A673 (cell line): ENCODE results near the gene HMGB3. TPM values are rescaled to one million over a fixed set of nuclear protein-coding genes. Genes with fewer than 3 reads are reported as not detected.

Experiments
- BruUV-seq: library from RNA; stranded (reverse); fragments of 400-500 nt; replicated peaks from 2 replicates; lab custom pipeline; 2021; lab: Mats Ljungman, UMichigan
- CTCF ChIA-PET: fragments of 300-600 bp; sonication (Branson Sonifier 250); formaldehyde crosslinking; loops from one replicate; lab custom pipeline; 2022; ENCODE audit warnings: antibody characterized with exemption; lab: Charles Lee
- POLR2A ChIA-PET: fragments of 300-600 bp; sonication (Branson Sonifier 250); formaldehyde crosslinking; loops from one replicate; lab custom pipeline; 2022; ENCODE audit warnings: antibody characterized with exemption; ENCODE audit not compliant: low non-redundant PET; lab: Charles Lee
- DNase-seq: peaks from one replicate; pipeline ENCODE4 v3.0.0-alpha.2; 2015; ENCODE audit warnings: low spot score
- H3K27ac ChIP-seq: fragments of 200-600 bp; sonication (generic); 2 replicates; pipeline ENCODE4 v1.5.1; 2016; ENCODE audit warnings: mixed run types, low read depth, mild to moderate bottlenecking, mixed read lengths, antibody characterized with exemption, low read length; ENCODE audit not compliant: poor library complexity, severe bottlenecking
- H3K27me3 ChIP-seq: fragments of 200-600 bp; sonication (generic); replicated peaks from 2 replicates; pipeline ENCODE4 v1.6.1; 2017; ENCODE audit warnings: mixed run types, low read depth, mild to moderate bottlenecking, mixed read lengths, antibody characterized with exemption, low read length; ENCODE audit not compliant: insufficient read depth, poor library complexity
- H3K36me3 ChIP-seq: fragments of 200-600 bp; sonication (generic); 2 replicates; pipeline ENCODE4 v1.6.1; 2016; ENCODE audit warnings: mixed run types, mild to moderate bottlenecking, mixed read lengths, antibody characterized with exemption, low read length; ENCODE audit not compliant: insufficient read depth, poor library complexity, severe bottlenecking
- H3K4me1 ChIP-seq: fragments of 200-600 bp; sonication (generic); 2 replicates; pipeline ENCODE4 v1.6.1; 2017; ENCODE audit warnings: mixed run types, mild to moderate bottlenecking, mixed read lengths, antibody characterized with exemption, low read length; ENCODE audit not compliant: insufficient read depth, poor library complexity, severe bottlenecking
- H3K4me3 ChIP-seq: fragments of 200-600 bp; sonication (generic); 2 replicates; pipeline ENCODE4 v1.5.1; 2016; ENCODE audit warnings: low read depth, mixed run types, mild to moderate bottlenecking, mixed read lengths, low read length; ENCODE audit not compliant: poor library complexity, severe bottlenecking
- H3K9me3 ChIP-seq: fragments of 200-600 bp; sonication (generic); 2 replicates; pipeline ENCODE4 v1.6.1; 2016; ENCODE audit warnings: mixed run types, low read depth, mild to moderate bottlenecking, mixed read lengths, antibody characterized with exemption, low read length; ENCODE audit not compliant: poor library complexity, severe bottlenecking
- EZH2 ChIP-seq: fragments of 200-600 bp; sonication (generic); IDR thresholded peaks from 2 replicates; pipeline ENCODE4 v1.6.1; 2017; ENCODE audit warnings: borderline replicate concordance, low read depth, mild to moderate bottlenecking, mixed read lengths, antibody characterized with exemption, low read length; ENCODE audit not compliant: poor library complexity, severe bottlenecking
- intact Hi-C: fragments of 100-400 bp; cut with micrococcal nuclease; formaldehyde crosslinking; loops from one replicate; pipeline ENCODE4 v1.10.0; 2022; ENCODE audit not compliant: unreplicated experiment
- total RNA-seq: library from RNA; stranded (reverse); gene quantifications from 2 replicates; pipeline ENCODE4 v1.2.3, GENCODE V29; 2021
- TF ChIP-seq, protein P1 (sequence below): fragments of 300-800, 200-600 bp; sonication (generic); conservative IDR thresholded peaks from 2 replicates; pipeline ENCODE4 v1.5.1; 2017; ENCODE audit warnings: low read depth, mild to moderate bottlenecking, antibody characterized with exemption, low read length, moderate library complexity, mixed read lengths

HMGB3 gene
- total RNA-seq, 1 experiment from 2014 or later, result 173 TPM

DNA sequence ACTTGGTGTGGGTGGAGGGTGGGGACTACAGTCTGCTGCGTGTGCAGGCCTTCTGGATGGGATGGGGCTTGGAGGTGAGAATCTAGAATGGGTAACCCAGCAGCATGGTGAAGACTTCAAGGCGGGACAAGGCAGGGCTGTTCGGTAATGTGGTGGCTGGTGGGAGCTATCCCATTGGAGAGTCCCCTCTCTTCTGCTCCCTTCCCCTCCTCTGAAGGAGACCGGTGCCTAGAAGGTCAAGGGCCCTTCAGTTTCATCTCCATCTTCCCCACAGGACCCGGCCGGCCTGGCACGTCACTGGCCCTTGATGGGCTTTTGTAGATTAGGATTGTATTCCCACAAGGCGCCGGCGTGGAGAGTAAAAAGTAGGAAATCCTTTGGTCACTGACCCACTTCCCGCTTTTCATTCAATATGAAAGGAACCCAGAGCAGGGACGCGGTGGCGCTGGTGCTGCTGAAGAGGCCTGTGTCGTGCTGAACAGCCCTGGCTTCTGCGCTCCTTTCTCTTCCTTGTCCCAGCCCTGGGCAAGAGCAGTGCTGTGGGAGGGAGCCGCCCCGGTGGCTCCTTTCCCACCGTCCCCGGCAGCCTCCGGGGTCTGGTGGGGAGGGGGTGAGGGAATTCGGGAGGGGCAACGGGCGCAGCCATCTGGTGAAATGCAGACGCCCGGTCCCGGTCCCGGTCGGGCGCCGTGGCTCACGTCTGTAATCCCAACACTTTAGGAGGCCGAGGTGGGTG, 7.3 kb upstream of the HMGB3 start:
- TF ChIP-seq, protein P1, sequence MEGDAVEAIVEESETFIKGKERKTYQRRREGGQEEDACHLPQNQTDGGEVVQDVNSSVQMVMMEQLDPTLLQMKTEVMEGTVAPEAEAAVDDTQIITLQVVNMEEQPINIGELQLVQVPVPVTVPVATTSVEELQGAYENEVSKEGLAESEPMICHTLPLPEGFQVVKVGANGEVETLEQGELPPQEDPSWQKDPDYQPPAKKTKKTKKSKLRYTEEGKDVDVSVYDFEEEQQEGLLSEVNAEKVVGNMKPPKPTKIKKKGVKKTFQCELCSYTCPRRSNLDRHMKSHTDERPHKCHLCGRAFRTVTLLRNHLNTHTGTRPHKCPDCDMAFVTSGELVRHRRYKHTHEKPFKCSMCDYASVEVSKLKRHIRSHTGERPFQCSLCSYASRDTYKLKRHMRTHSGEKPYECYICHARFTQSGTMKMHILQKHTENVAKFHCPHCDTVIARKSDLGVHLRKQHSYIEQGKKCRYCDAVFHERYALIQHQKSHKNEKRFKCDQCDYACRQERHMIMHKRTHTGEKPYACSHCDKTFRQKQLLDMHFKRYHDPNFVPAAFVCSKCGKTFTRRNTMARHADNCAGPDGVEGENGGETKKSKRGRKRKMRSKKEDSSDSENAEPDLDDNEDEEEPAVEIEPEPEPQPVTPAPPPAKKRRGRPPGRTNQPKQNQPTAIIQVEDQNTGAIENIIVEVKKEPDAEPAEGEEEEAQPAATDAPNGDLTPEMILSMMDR, result no peak
- no peak for TF ChIP-seq EZH2
- no TSS peak for BruUV-seq
- Histone ChIP-seq H3K27me3 (no peaks in the 10 kb centered on the region), H3K9me3 (no peaks in the 10 kb centered on the region), H3K36me3 (no peaks in the 10 kb centered on the region), H3K27ac (no peak overlapping the region), H3K4me3 (no peak overlapping the region), H3K4me1 (no peaks in the 10 kb centered on the region)
- POLR2A ChIA-PET, result no interaction called here
- CTCF ChIA-PET, result no interaction called here
- intact Hi-C loops, result no loop called here
- DNase-seq, result no peak

DNA sequence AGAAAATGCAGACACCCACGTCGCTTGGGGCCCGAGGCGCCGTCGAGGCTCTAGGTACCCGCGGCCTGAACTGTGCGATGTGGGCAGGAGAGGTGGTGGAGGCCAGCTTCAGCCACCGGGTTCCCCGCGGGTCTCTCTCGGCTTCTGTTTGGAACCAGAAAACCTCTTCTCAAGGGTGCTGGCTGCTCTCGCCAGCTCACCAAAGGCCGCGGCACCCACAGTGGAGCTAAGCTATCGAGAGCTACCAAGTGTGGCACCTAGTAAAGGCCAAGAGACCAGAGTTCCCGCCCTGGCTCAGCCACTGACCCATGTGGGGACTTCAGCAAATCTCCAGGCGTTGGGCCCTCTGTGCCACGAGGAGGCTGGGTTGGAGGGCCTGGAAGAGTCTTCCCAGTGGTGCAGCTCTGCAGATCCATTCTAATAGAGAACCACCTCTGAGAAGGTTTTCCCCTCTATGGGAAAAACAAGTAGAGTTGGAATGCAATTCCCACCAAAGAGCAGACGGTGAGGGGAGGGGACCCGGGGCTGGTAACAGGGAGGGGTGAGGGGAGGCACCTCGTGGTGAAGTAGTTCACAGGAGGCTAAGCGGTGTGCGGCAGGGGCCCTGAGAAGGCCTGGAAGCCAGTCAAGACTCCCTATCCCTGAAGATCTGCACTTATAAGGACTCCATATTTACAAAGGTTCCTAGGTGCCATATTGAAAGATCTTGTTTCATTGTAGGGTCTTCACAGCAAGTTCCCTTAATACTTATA, 5.5 kb upstream of the HMGB3 start:
- TF ChIP-seq EZH2, result no peak
- TF ChIP-seq, protein P1, result no peak
- Histone ChIP-seq H3K27ac (no peak overlapping the region), H3K9me3 (no peaks in the 10 kb centered on the region), H3K36me3 (no peaks in the 10 kb centered on the region), H3K4me3 (no peak overlapping the region), H3K4me1 (no peaks in the 10 kb centered on the region), H3K27me3 (no peaks in the 10 kb centered on the region)
- ChIA-PET CTCF (no interaction called here), POLR2A (no interaction called here)
- no peak for DNase-seq
- no TSS peak for BruUV-seq
- intact Hi-C loops, result no loop called here

DNA sequence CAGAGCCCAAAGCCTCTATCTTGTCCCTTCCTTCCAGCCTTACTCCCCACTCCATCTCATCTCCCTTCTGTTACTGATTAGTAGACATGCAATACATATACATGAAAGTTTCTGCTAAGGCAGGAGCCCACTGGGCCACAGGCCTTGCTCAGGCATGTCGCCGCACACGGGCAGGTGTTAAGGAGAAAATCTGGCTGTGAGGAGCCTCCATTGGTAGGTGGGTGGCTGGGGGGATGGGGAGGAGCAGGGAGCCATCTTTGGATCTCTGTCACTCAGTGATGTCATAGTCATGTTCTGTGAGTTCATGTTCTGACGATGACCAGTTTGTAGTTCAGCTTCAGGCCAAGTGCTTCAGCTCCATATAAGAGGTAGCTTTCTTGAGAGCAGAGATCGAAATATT, 2.9 kb upstream of the HMGB3 start:
- DNase-seq, result no peak
- no peaks in the 10 kb centered on the region for H3K36me3 ChIP-seq
- TF ChIP-seq EZH2, result no peak
- TF ChIP-seq, protein P1, result no peak
- intact Hi-C loops, result loop anchor here (5.0 kb wide), 1 partner anchor 78 kb away; no protein-coding TSS in a partner anchor
- CTCF ChIA-PET, result no interaction called here
- no peak overlapping the region for H3K4me3 ChIP-seq
- H3K9me3 ChIP-seq, result no peaks in the 10 kb centered on the region
- BruUV-seq, result no TSS peak
- no peaks in the 10 kb centered on the region for H3K27me3 ChIP-seq
- no peak overlapping the region for H3K27ac ChIP-seq
- POLR2A ChIA-PET, result no interaction called here
- H3K4me1 ChIP-seq, result no peaks in the 10 kb centered on the region
